ENCODE data around the gene MAZ.
A peak's percentile ranks its signal among the peaks of the same experiment; 100 is the strongest.

The MAZ gene

GRCh38 chr16:29818082-29818481, 11.8 kb downstream of the MAZ start:
- Histone ChIP-seq H3K27ac (ENCODE audit: low read depth, low read length) (no peak overlapping the region), H3K36me3 (ENCODE audit: insufficient read depth, low read length) (peaks cover 33% of the 10 kb centered on the region), H3K4me3 (ENCODE audit: low read length) (no peak overlapping the region), H3K9ac (ENCODE audit: low read depth, low read length) (no peak overlapping the region), H3K27me3 (ENCODE audit: insufficient read depth, low read length) (no peaks in the 10 kb centered on the region), H3K4me1 (ENCODE audit: insufficient read depth, low read length) (peaks cover 15% of the 10 kb centered on the region; the same call in 1 of the 2 replicates), H3K9me3 (ENCODE audit: insufficient read depth, low read depth, low read length) (no peaks in the 10 kb centered on the region)
- WGBS, result 96% methylated on average over 4 of the region's 4 CpGs

GRCh38 chr16:29819506-29819905, 13.2 kb downstream of the MAZ start:
- H3K27ac ChIP-seq (ENCODE audit: low read depth, low read length), result no peak overlapping the region
- WGBS, result 91% methylated on average over 15 of the region's 15 CpGs
- no peaks in the 10 kb centered on the region for H3K9me3 ChIP-seq (ENCODE audit: insufficient read depth, low read depth, low read length)
- no peak overlapping the region for H3K4me3 ChIP-seq (ENCODE audit: low read length)
- 0 out of 2 replicates have a peak, but pooled peaks cover 7% of the 10 kb centered on the region for H3K4me1 ChIP-seq (ENCODE audit: insufficient read depth, low read length)
- H3K27me3 ChIP-seq (ENCODE audit: insufficient read depth, low read length), result no peaks in the 10 kb centered on the region
- H3K36me3 ChIP-seq (ENCODE audit: insufficient read depth, low read length), result peaks cover 33% of the 10 kb centered on the region
- no peak overlapping the region for H3K9ac ChIP-seq (ENCODE audit: low read depth, low read length)

- H3K27me3 ChIP-seq (ENCODE audit: insufficient read depth, low read length), result no peaks in the 10 kb centered on the region
- no peak within 1 kb of the TSS; the same call in 1 of the 2 replicates for H3K27ac ChIP-seq (ENCODE audit: low read depth, low read length)
- WGBS, result 80% methylated on average over 4 of the region's 4 CpGs
- H3K4me1 ChIP-seq (ENCODE audit: insufficient read depth, low read length), result peaks cover 8% of the 10 kb centered on the region
- peak within 1 kb of the TSS; percentile 31; the same call in 1 of the 2 replicates for H3K4me3 ChIP-seq (ENCODE audit: low read length)
- no peaks in the 10 kb centered on the region for H3K9me3 ChIP-seq (ENCODE audit: insufficient read depth, low read depth, low read length)
- H3K9ac ChIP-seq (ENCODE audit: low read depth, low read length), result no peak within 1 kb of the TSS
- peaks cover 33% of the 10 kb centered on the region for H3K36me3 ChIP-seq (ENCODE audit: insufficient read depth, low read length)
These were observed 14.0 kb downstream of the MAZ start, which contains the start of gene MVP for GRCh38 chr16:29820271-29820701. MVP (plus strand) TSS chr16:29820462; CDS start chr16:29830550, 10,088 bp downstream.

GRCh38 chr16:29820730-29821642, 14.7 kb downstream of the MAZ start:
- H3K4me3 ChIP-seq (ENCODE audit: low read length), result peak overlapping the region; percentile 31; the same call in 1 of the 2 replicates
- H3K9me3 ChIP-seq (ENCODE audit: insufficient read depth, low read depth, low read length), result no peaks in the 10 kb centered on the region
- 90% methylated on average over 11 of the region's 11 CpGs for WGBS
- peaks cover 33% of the 10 kb centered on the region for H3K36me3 ChIP-seq (ENCODE audit: insufficient read depth, low read length)
- no peak overlapping the region for H3K27ac ChIP-seq (ENCODE audit: low read depth, low read length)
- no peak overlapping the region for H3K9ac ChIP-seq (ENCODE audit: low read depth, low read length)
- no peaks in the 10 kb centered on the region for H3K27me3 ChIP-seq (ENCODE audit: insufficient read depth, low read length)
- peaks cover 13% of the 10 kb centered on the region for H3K4me1 ChIP-seq (ENCODE audit: insufficient read depth, low read length)

GRCh38 chr16:29821643-29822115, 15.3 kb downstream of the MAZ start:
- Histone ChIP-seq H3K4me3 (ENCODE audit: low read length) (no peak overlapping the region), H3K4me1 (ENCODE audit: insufficient read depth, low read length) (peaks cover 13% of the 10 kb centered on the region), H3K9ac (ENCODE audit: low read depth, low read length) (no peak overlapping the region), H3K9me3 (ENCODE audit: insufficient read depth, low read depth, low read length) (no peaks in the 10 kb centered on the region), H3K27ac (ENCODE audit: low read depth, low read length) (no peak overlapping the region), H3K27me3 (ENCODE audit: insufficient read depth, low read length) (no peaks in the 10 kb centered on the region), H3K36me3 (ENCODE audit: insufficient read depth, low read length) (peaks cover 33% of the 10 kb centered on the region)
- 88% methylated on average over 7 of the region's 7 CpGs for WGBS

- no peaks in the 10 kb centered on the region for H3K27me3 ChIP-seq (ENCODE audit: insufficient read depth, low read length)
- 93% methylated on average over 7 of the region's 7 CpGs for WGBS
- peaks cover 13% of the 10 kb centered on the region for H3K4me1 ChIP-seq (ENCODE audit: insufficient read depth, low read length)
- H3K9me3 ChIP-seq (ENCODE audit: insufficient read depth, low read depth, low read length), result no peaks in the 10 kb centered on the region
- H3K27ac ChIP-seq (ENCODE audit: low read depth, low read length), result no peak overlapping the region
- H3K9ac ChIP-seq (ENCODE audit: low read depth, low read length), result no peak overlapping the region
- H3K4me3 ChIP-seq (ENCODE audit: low read length), result no peak overlapping the region
- peaks cover 14% of the 10 kb centered on the region for H3K36me3 ChIP-seq (ENCODE audit: insufficient read depth, low read length)
These were observed 18.3 kb downstream of the MAZ start for GRCh38 chr16:29824589-29825144.

GRCh38 chr16:29825145-29826044, 19.1 kb downstream of the MAZ start:
- Histone ChIP-seq H3K36me3 (ENCODE audit: insufficient read depth, low read length) (peaks cover 7% of the 10 kb centered on the region; the same call in 1 of the 2 replicates), H3K9me3 (ENCODE audit: insufficient read depth, low read depth, low read length) (no peaks in the 10 kb centered on the region), H3K4me3 (ENCODE audit: low read length) (no peak overlapping the region), H3K4me1 (ENCODE audit: insufficient read depth, low read length) (peaks cover 13% of the 10 kb centered on the region), H3K9ac (ENCODE audit: low read depth, low read length) (peak overlapping the region; percentile 33), H3K27ac (ENCODE audit: low read depth, low read length) (peak overlapping the region; percentile 45; the same call in 1 of the 2 replicates), H3K27me3 (ENCODE audit: insufficient read depth, low read length) (no peaks in the 10 kb centered on the region)
- 79% methylated on average over 10 of the region's 10 CpGs for WGBS

- 98% methylated on average over 8 of the region's 8 CpGs for WGBS
- Histone ChIP-seq H3K4me3 (ENCODE audit: low read length) (no peak overlapping the region), H3K9ac (ENCODE audit: low read depth, low read length) (no peak overlapping the region), H3K4me1 (ENCODE audit: insufficient read depth, low read length) (peaks cover 13% of the 10 kb centered on the region), H3K27me3 (ENCODE audit: insufficient read depth, low read length) (no peaks in the 10 kb centered on the region), H3K27ac (ENCODE audit: low read depth, low read length) (no peak overlapping the region; the same call in 1 of the 2 replicates), H3K9me3 (ENCODE audit: insufficient read depth, low read depth, low read length) (no peaks in the 10 kb centered on the region), H3K36me3 (ENCODE audit: insufficient read depth, low read length) (no peaks in the 10 kb centered on the region)
These were observed 20.0 kb downstream of the MAZ start for GRCh38 chr16:29826342-29826695.

GRCh38 chr16:29830774-29831173, 24.4 kb downstream of the MAZ start:
- Histone ChIP-seq H3K27me3 (ENCODE audit: insufficient read depth, low read length) (no peaks in the 10 kb centered on the region), H3K9ac (ENCODE audit: low read depth, low read length) (no peak overlapping the region), H3K27ac (ENCODE audit: low read depth, low read length) (no peak overlapping the region), H3K36me3 (ENCODE audit: insufficient read depth, low read length) (no peaks in the 10 kb centered on the region), H3K4me1 (ENCODE audit: insufficient read depth, low read length) (peaks cover 2% of the 10 kb centered on the region; the same call in 1 of the 2 replicates), H3K4me3 (ENCODE audit: low read length) (no peak overlapping the region), H3K9me3 (ENCODE audit: insufficient read depth, low read depth, low read length) (no peaks in the 10 kb centered on the region)
- 95% methylated on average over 11 of the region's 11 CpGs for WGBS

- Histone ChIP-seq H3K27me3 (ENCODE audit: insufficient read depth, low read length) (no peaks in the 10 kb centered on the region), H3K9me3 (ENCODE audit: insufficient read depth, low read depth, low read length) (no peaks in the 10 kb centered on the region), H3K36me3 (ENCODE audit: insufficient read depth, low read length) (no peaks in the 10 kb centered on the region), H3K27ac (ENCODE audit: low read depth, low read length) (no peak overlapping the region), H3K4me3 (ENCODE audit: low read length) (no peak overlapping the region), H3K9ac (ENCODE audit: low read depth, low read length) (no peak overlapping the region), H3K4me1 (ENCODE audit: insufficient read depth, low read length) (no peaks in the 10 kb centered on the region)
- 92% methylated on average over 2 of the region's 2 CpGs for WGBS
These were observed 25.2 kb downstream of the MAZ start for GRCh38 chr16:29831490-29831889.
